ENCODE data around the gene GRIN2C.

GRCh38 chr17:74798239-74798707 is 61.4 kb downstream of the GRIN2C start:
- TF ChIP-seq POLR2AphosphoS5 (IDR thresholded peaks at IDR 0.05; ENCODE audit: low read depth, low read length) (no peak), TAF1 (IDR thresholded peaks at IDR 0.05; ENCODE audit: borderline replicate concordance, insufficient read depth, low read length) (no peak), SIN3A (IDR thresholded peaks at IDR 0.05; ENCODE audit: borderline replicate concordance, insufficient read depth, low read length) (no peak)
- TF ChIP-seq, protein P1, sequence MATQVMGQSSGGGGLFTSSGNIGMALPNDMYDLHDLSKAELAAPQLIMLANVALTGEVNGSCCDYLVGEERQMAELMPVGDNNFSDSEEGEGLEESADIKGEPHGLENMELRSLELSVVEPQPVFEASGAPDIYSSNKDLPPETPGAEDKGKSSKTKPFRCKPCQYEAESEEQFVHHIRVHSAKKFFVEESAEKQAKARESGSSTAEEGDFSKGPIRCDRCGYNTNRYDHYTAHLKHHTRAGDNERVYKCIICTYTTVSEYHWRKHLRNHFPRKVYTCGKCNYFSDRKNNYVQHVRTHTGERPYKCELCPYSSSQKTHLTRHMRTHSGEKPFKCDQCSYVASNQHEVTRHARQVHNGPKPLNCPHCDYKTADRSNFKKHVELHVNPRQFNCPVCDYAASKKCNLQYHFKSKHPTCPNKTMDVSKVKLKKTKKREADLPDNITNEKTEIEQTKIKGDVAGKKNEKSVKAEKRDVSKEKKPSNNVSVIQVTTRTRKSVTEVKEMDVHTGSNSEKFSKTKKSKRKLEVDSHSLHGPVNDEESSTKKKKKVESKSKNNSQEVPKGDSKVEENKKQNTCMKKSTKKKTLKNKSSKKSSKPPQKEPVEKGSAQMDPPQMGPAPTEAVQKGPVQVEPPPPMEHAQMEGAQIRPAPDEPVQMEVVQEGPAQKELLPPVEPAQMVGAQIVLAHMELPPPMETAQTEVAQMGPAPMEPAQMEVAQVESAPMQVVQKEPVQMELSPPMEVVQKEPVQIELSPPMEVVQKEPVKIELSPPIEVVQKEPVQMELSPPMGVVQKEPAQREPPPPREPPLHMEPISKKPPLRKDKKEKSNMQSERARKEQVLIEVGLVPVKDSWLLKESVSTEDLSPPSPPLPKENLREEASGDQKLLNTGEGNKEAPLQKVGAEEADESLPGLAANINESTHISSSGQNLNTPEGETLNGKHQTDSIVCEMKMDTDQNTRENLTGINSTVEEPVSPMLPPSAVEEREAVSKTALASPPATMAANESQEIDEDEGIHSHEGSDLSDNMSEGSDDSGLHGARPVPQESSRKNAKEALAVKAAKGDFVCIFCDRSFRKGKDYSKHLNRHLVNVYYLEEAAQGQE (IDR thresholded peaks at IDR 0.05; ENCODE audit: insufficient read depth in 1 of 2, low read depth in 2 of 2, low read length in 2 of 2), result no peak

Data from PFSK-1 (cell line).